HK-2 (cell line): ENCODE measurements around the gene MIF.
"Not testable (repeated sequence)": the region's sequence is repeated elsewhere in the genome, so short reads cannot be mapped to it uniquely, and the experiment has no call there.

Experiments
- DNase-seq: peaks from one replicate; pipeline ENCODE4 v3.0.0-alpha.2; 2018; ENCODE audit not compliant: unreplicated experiment

MIF gene

GRCh38 chr22:23940166-23940565 lies 46.0 kb downstream of the MIF start:
- DNase-seq, result not testable (repeated sequence)
